Astrocyte (in vitro differentiated cells and primary cell): ENCODE data around the gene EMID1. TPM values are rescaled to one million over a fixed set of nuclear protein-coding genes. Genes with fewer than 3 reads are reported as not detected.

Experiments
- DNase-seq: peaks from one replicate; pipeline ENCODE4 v3.0.0-alpha.2; 2010; ENCODE audit warnings: low read depth
- FAIRE-seq: peaks from 2 replicates; lab custom pipeline; 2011; peaks lifted over from hg19 to GRCh38; lab: Jason Lieb, UNC
- H2AFZ ChIP-seq: 2 replicates; pipeline ENCODE4 v1.6.0; 2012; ENCODE audit warnings: low read depth, low read length, inconsistent platforms
- H3K27ac ChIP-seq: 2 replicates; pipeline ENCODE4 v1.5.1; 2011; ENCODE audit warnings: low read depth, low read length, inconsistent platforms
- H3K27me3 ChIP-seq: 2 replicates; pipeline ENCODE4 v1.6.0; 2011; ENCODE audit warnings: low read length, inconsistent platforms; ENCODE audit not compliant: insufficient read depth
- H3K36me3 ChIP-seq: 2 replicates; pipeline ENCODE4 v1.5.1; 2011; ENCODE audit warnings: low read length, inconsistent platforms; ENCODE audit not compliant: insufficient read depth
- H3K4me1 ChIP-seq: 2 replicates; pipeline ENCODE4 v1.5.1; 2011; ENCODE audit warnings: low read length, inconsistent platforms; ENCODE audit not compliant: insufficient read depth
- H3K4me2 ChIP-seq: 2 replicates; pipeline ENCODE4 v1.6.0; 2012; ENCODE audit warnings: low read length, inconsistent platforms
- H3K4me3 ChIP-seq: 2 replicates; pipeline ENCODE4 v1.5.1; 2011; ENCODE audit warnings: low read depth, mild to moderate bottlenecking, low read length, inconsistent platforms; ENCODE audit not compliant: insufficient read depth
- H3K79me2 ChIP-seq: 2 replicates; pipeline ENCODE4 v1.6.0; 2012; ENCODE audit warnings: mild to moderate bottlenecking, low read length, inconsistent platforms; ENCODE audit not compliant: insufficient read depth
- H3K9ac ChIP-seq: 2 replicates; pipeline ENCODE4 v1.6.0; 2012; ENCODE audit warnings: mild to moderate bottlenecking, low read length, inconsistent platforms
- H3K9me3 ChIP-seq: 2 replicates; pipeline ENCODE4 v1.5.1; 2012; ENCODE audit warnings: low read depth, mild to moderate bottlenecking, low read length, inconsistent platforms; ENCODE audit not compliant: insufficient read depth
- H4K20me1 ChIP-seq: 2 replicates; pipeline ENCODE4 v1.6.0; 2012; ENCODE audit warnings: low read length, inconsistent platforms; ENCODE audit not compliant: insufficient read depth
- H3K27ac Mint-ChIP-seq: one replicate; pipeline ENCODE4 v1.8.0; 2021; ENCODE audit warnings: mild to moderate bottlenecking, mixed read lengths; ENCODE audit not compliant: unreplicated experiment
- H3K27me3 Mint-ChIP-seq: one replicate; pipeline ENCODE4 v1.8.0; 2021; ENCODE audit warnings: low read depth, mixed read lengths; ENCODE audit not compliant: unreplicated experiment
- H3K36me3 Mint-ChIP-seq: one replicate; pipeline ENCODE4 v1.8.0; 2021; ENCODE audit warnings: low read depth, mixed read lengths; ENCODE audit not compliant: unreplicated experiment
- H3K4me1 Mint-ChIP-seq: one replicate; pipeline ENCODE4 v1.8.0; 2021; ENCODE audit warnings: low read depth, mixed read lengths; ENCODE audit not compliant: unreplicated experiment
- H3K4me3 Mint-ChIP-seq: one replicate; pipeline ENCODE4 v1.8.0; 2021; ENCODE audit warnings: mild to moderate bottlenecking, moderate library complexity, mixed read lengths; ENCODE audit not compliant: unreplicated experiment
- H3K9me3 Mint-ChIP-seq: one replicate; pipeline ENCODE4 v1.8.0; 2021; ENCODE audit warnings: mild to moderate bottlenecking, mixed read lengths; ENCODE audit not compliant: unreplicated experiment
- EZH2 ChIP-seq: IDR thresholded peaks from 2 replicates; pipeline ENCODE4 v1.6.1; 2012; ENCODE audit warnings: mild to moderate bottlenecking, low read length, inconsistent platforms; ENCODE audit not compliant: insufficient read depth
- total RNA-seq: library from RNA; stranded (reverse); gene quantifications from 2 replicates; pipeline ENCODE4 v1.2.1, GENCODE V29; 2021
- TF ChIP-seq, protein P1 (sequence below): IDR thresholded peaks from 2 replicates; pipeline ENCODE4 v1.5.1; 2011; ENCODE audit warnings: low read depth, mild to moderate bottlenecking, inconsistent platforms, low read length, moderate library complexity; ENCODE audit not compliant: insufficient read depth

Gene EMID1
- total RNA-seq, 1 donor from 2014 or later: 0.34 TPM

- H3K27me3 ChIP-seq: no peaks in the 10 kb centered on the region
- FAIRE-seq: no peak
- no peaks in the 10 kb centered on the region for H3K9me3 ChIP-seq
- no peak for DNase-seq
- no peaks in the 10 kb centered on the region for H4K20me1 ChIP-seq
- H3K27ac Mint-ChIP-seq: no peak overlapping the region
- peaks cover 4% of the 10 kb centered on the region for H3K4me1 Mint-ChIP-seq
- no peaks in the 10 kb centered on the region for H3K4me1 ChIP-seq
- TF ChIP-seq, protein P1, sequence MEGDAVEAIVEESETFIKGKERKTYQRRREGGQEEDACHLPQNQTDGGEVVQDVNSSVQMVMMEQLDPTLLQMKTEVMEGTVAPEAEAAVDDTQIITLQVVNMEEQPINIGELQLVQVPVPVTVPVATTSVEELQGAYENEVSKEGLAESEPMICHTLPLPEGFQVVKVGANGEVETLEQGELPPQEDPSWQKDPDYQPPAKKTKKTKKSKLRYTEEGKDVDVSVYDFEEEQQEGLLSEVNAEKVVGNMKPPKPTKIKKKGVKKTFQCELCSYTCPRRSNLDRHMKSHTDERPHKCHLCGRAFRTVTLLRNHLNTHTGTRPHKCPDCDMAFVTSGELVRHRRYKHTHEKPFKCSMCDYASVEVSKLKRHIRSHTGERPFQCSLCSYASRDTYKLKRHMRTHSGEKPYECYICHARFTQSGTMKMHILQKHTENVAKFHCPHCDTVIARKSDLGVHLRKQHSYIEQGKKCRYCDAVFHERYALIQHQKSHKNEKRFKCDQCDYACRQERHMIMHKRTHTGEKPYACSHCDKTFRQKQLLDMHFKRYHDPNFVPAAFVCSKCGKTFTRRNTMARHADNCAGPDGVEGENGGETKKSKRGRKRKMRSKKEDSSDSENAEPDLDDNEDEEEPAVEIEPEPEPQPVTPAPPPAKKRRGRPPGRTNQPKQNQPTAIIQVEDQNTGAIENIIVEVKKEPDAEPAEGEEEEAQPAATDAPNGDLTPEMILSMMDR: no peak
- no peak for TF ChIP-seq EZH2
- no peak overlapping the region for H3K4me3 ChIP-seq
- H3K4me3 Mint-ChIP-seq: no peak overlapping the region
- no peak overlapping the region for H3K27ac ChIP-seq
- peaks cover 26% of the 10 kb centered on the region for H3K27me3 Mint-ChIP-seq
- H2AFZ ChIP-seq: no peak overlapping the region
- H3K79me2 ChIP-seq: no peaks in the 10 kb centered on the region
- no peak overlapping the region for H3K9ac ChIP-seq
- no peaks in the 10 kb centered on the region for H3K36me3 Mint-ChIP-seq
- no peak overlapping the region for H3K4me2 ChIP-seq
- H3K36me3 ChIP-seq: no peaks in the 10 kb centered on the region
- no peaks in the 10 kb centered on the region for H3K9me3 Mint-ChIP-seq
These were observed 19.2 kb downstream of the EMID1 start for GRCh38 chr22:29224859-29225410.

DNA sequence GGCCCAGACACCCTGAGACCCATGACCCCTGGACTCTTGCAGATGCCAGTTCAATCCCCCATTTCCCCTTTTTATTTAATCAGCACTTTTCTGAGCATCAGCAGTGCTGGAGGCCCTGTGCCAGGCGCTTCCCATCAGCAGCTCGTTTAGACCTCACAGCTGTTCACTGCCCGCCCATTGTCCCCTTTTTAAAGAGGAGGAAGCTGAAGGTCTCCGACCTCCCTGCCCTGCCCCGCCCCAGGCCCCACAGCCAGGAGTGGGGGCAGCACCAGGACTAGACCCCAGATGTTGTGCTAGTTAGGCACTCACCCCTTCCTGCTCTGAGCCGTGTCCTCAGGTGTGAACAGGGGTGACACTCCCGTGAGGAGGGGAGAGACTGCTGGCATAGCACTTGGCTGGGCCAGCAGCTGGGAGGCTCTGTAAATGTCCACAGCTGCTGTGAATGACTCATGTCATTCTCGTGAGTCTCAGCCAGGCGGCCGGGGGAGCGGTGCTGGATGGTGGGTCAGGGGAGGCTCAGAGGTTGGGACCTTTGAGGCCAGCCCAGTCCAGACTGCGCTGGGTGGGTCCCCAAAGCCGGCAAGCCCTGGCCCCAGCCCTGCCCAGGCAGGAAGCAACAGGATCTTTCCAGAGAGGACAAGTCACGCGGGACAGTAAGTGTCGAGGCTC is 19.9 kb downstream of the EMID1 start:
- Histone ChIP-seq H3K79me2 (no peaks in the 10 kb centered on the region), H3K4me3 (no peak overlapping the region), H2AFZ (no peak overlapping the region), H3K4me2 (no peak overlapping the region), H3K4me1 (no peaks in the 10 kb centered on the region), H3K27ac (no peak overlapping the region), H4K20me1 (no peaks in the 10 kb centered on the region), H3K27me3 (no peaks in the 10 kb centered on the region), H3K9me3 (no peaks in the 10 kb centered on the region), H3K9ac (no peak overlapping the region), H3K36me3 (no peaks in the 10 kb centered on the region)
- Mint-ChIP-seq H3K27me3 (peaks cover 25% of the 10 kb centered on the region), H3K4me3 (no peak overlapping the region), H3K9me3 (no peaks in the 10 kb centered on the region), H3K27ac (no peak overlapping the region), H3K36me3 (no peaks in the 10 kb centered on the region), H3K4me1 (peaks cover 4% of the 10 kb centered on the region)
- TF ChIP-seq EZH2: no peak
- TF ChIP-seq, protein P1: no peak
- DNase-seq (no peak), FAIRE-seq (no peak)
